HCT116 (cell line): ENCODE results near the gene PCP4. TPM values are rescaled to one million over a fixed set of nuclear protein-coding genes. Genes with fewer than 3 reads are reported as not detected.

Source experiments
- ATAC-seq: fragments of 200-7000 bp; cut with Tn5 transposase; 2 replicates; pipeline ENCODE4 v1.9.1; 2020; ENCODE audit warnings: mild to moderate bottlenecking, moderate library complexity
- Bru-seq: library from RNA; stranded (reverse); fragments of 400-500 nt; gene quantifications from one replicate; lab custom pipeline; 2021; lab: Mats Ljungman, UMichigan
- BruChase-seq, 2 experiments: library from RNA; stranded (reverse); fragments of 400-500 nt; gene quantifications; one replicate each; lab custom pipeline; 2021; lab: Mats Ljungman, UMichigan
- BruUV-seq: library from RNA; stranded (reverse); fragments of 400-500 nt; replicated peaks from 2 replicates; lab custom pipeline; 2021; lab: Mats Ljungman, UMichigan
- CTCF ChIA-PET: fragments of 300-600 bp; sonication (Branson Sonifier 250); formaldehyde crosslinking; loops from one replicate; lab custom pipeline; 2021; ENCODE audit warnings: antibody characterized with exemption; lab: Charles Lee
- POLR2A ChIA-PET: fragments of 300-600, 350-600 bp; sonication (Branson Sonifier 250); formaldehyde crosslinking; loops from one replicate; lab custom pipeline; 2021; ENCODE audit warnings: antibody characterized with exemption; lab: Charles Lee
- RAD21 ChIA-PET, 2 experiments: fragments of 300-600 bp; sonication (Branson Sonifier 250); formaldehyde crosslinking; loops; one replicate each; lab custom pipeline; 2023; ENCODE audit warnings: low total read pairs in 2 of 2; ENCODE audit not compliant: uncharacterized antibody in 2 of 2, unreplicated experiment in 2 of 2, low non-redundant PET in 1 of 2; lab: Charles Lee
- DNase-seq: peaks from one replicate; pipeline ENCODE4 v3.0.0-alpha.2; 2010; ENCODE audit warnings: low read depth, low spot score
- H2AFZ ChIP-seq: fragments of 200-600 bp; shearing (Covaris generic), sonication (generic); 2 replicates; pipeline ENCODE4 v1.6.1; 2017; ENCODE audit warnings: low read depth, mixed run types, mixed read lengths, antibody characterized with exemption, low read length; ENCODE audit not compliant: poor library complexity, severe bottlenecking
- H3K27ac ChIP-seq: 2 replicates; pipeline ENCODE4 v1.5.1; 2012; ENCODE audit warnings: low read depth, low read length
- H3K27me3 ChIP-seq: fragments of 200-600 bp; sonication (generic); 2 replicates; pipeline ENCODE4 v1.6.1; 2016; ENCODE audit warnings: mixed run types, low read length, mixed read lengths; ENCODE audit not compliant: insufficient read depth
- H3K36me3 ChIP-seq, 2 experiments: fragments of 200-500 bp in 1 of 2; fragments of 200-600 bp in 1 of 2; sonication (Bioruptor generic) in 1 of 2; sonication (generic) in 1 of 2; 2 replicates each; pipeline versions ENCODE4 v1.5.1 to v1.6.1; 2014 to 2016; ENCODE audit warnings: low read length in 2 of 2, inconsistent platforms in 1 of 2, mixed read lengths in 1 of 2, mixed run types in 1 of 2; ENCODE audit not compliant: insufficient read depth in 2 of 2, control insufficient read depth in 1 of 2
- H3K4me1 ChIP-seq, 2 experiments: fragments of 200-600 bp in 1 of 2; sonication (generic) in 1 of 2; 2 replicates each; pipeline versions ENCODE4 v1.5.1 to v1.6.1; 2012 to 2017; ENCODE audit warnings: low read length in 2 of 2, inconsistent platforms in 1 of 2, mild to moderate bottlenecking in 1 of 2, mixed read lengths in 1 of 2, mixed run types in 1 of 2, moderate library complexity in 1 of 2; ENCODE audit not compliant: insufficient read depth in 2 of 2, control insufficient read depth in 1 of 2
- H3K4me2 ChIP-seq: fragments of 200-600 bp; sonication (generic); 2 replicates; pipeline ENCODE4 v1.6.1; 2017; ENCODE audit warnings: mixed run types, low read length, mixed read lengths
- H3K4me3 ChIP-seq, 2 experiments: fragments of 200-600 bp in 1 of 2; sonication (generic) in 1 of 2; replicated peaks in 1 of 2; 2 replicates each; pipeline ENCODE4 v1.5.1; 2011 to 2016; ENCODE audit warnings: low read length in 2 of 2, control low read depth in 1 of 2, low read depth in 1 of 2, mild to moderate bottlenecking in 1 of 2, mixed read lengths in 1 of 2, mixed run types in 1 of 2
- H3K79me2 ChIP-seq: fragments of 200-600 bp; sonication (generic); 2 replicates; pipeline ENCODE4 v1.6.1; 2017; ENCODE audit warnings: mild to moderate bottlenecking, mixed run types, low read length, moderate library complexity, mixed read lengths; ENCODE audit not compliant: insufficient read depth
- H3K9ac ChIP-seq: fragments of 200-600 bp; sonication (generic); 2 replicates; pipeline ENCODE4 v1.6.1; 2016; ENCODE audit warnings: low read length, mixed read lengths
- H3K9me2 ChIP-seq: fragments of 200-600 bp; sonication (generic), shearing (Covaris generic); 2 replicates; pipeline ENCODE4 v1.6.1; 2017; ENCODE audit warnings: mixed run types, mild to moderate bottlenecking, moderate library complexity; ENCODE audit not compliant: insufficient read depth
- H3K9me3 ChIP-seq, 2 experiments: fragments of 200-500 bp in 1 of 2; fragments of 200-600 bp in 1 of 2; sonication (Bioruptor generic) in 1 of 2; sonication (generic) in 1 of 2; 2 replicates each; pipeline ENCODE4 v1.6.1; 2014 to 2017; ENCODE audit warnings: low read length in 2 of 2, mixed read lengths in 2 of 2, inconsistent platforms in 1 of 2, low read depth in 1 of 2, mild to moderate bottlenecking in 1 of 2, mixed run types in 1 of 2, moderate library complexity in 1 of 2; ENCODE audit not compliant: control insufficient read depth in 1 of 2, insufficient read depth in 1 of 2
- H4K20me1 ChIP-seq: fragments of 200-600 bp; sonication (generic), shearing (Covaris generic); 2 replicates; pipeline ENCODE4 v1.6.1; 2017; ENCODE audit warnings: mixed run types, mild to moderate bottlenecking, moderate library complexity; ENCODE audit not compliant: insufficient read depth
- CBX3 ChIP-seq: IDR thresholded peaks from 2 replicates; pipeline ENCODE4 v1.6.1; 2012; ENCODE audit warnings: low read depth
- CEBPB ChIP-seq: IDR thresholded peaks from 2 replicates; pipeline ENCODE4 v1.6.1; 2012; ENCODE audit warnings: low read depth
- ELF1 ChIP-seq: IDR thresholded peaks from 2 replicates; pipeline ENCODE4 v1.6.1; 2012; ENCODE audit warnings: low read depth, borderline replicate concordance
- JUND ChIP-seq: IDR thresholded peaks from 2 replicates; pipeline ENCODE4 v1.6.1; 2012
- RAD21 ChIP-seq: IDR thresholded peaks from 2 replicates; pipeline ENCODE4 v1.6.1; 2012; ENCODE audit warnings: low read depth, mild to moderate bottlenecking
- intact Hi-C: fragments of 100-400 bp; cut with micrococcal nuclease; formaldehyde crosslinking; loops from 2 replicates; pipeline ENCODE4 v1.10.0; 2022
- long read RNA-seq: library from polyadenylated mRNA; unstranded; transcript quantifications from one replicate; pipeline ENCODE4 v2.0.0, GENCODE V29; 2021; ENCODE audit not compliant: unreplicated experiment
- polyA plus RNA-seq: library from polyadenylated mRNA; unstranded; fragments of >200 nt; gene quantifications from 2 replicates; pipeline ENCODE4 v1.2.1, GENCODE V29; 2012; ENCODE audit warnings: missing spikeins
- total RNA-seq: library from RNA; stranded (reverse); gene quantifications from one replicate; pipeline ENCODE4 v1.2.1, GENCODE V29; 2021; ENCODE audit not compliant: unreplicated experiment
- TF ChIP-seq, protein P1 (sequence below): IDR thresholded peaks from 2 replicates; pipeline ENCODE4 v1.6.1; 2012
- TF ChIP-seq, protein P2 (sequence below), 3 experiments: fragments of 200-600 bp in 1 of 3; sonication (generic) in 1 of 3; IDR thresholded peaks in 2 of 3; conservative IDR thresholded peaks in 1 of 3; 2 replicates each; pipeline ENCODE4 v1.5.1; 2012 to 2017; ENCODE audit warnings: low read depth in 2 of 3, low read length in 2 of 3, antibody characterized with exemption in 1 of 3, borderline replicate concordance in 1 of 3, control low read depth in 1 of 3, mild to moderate bottlenecking in 1 of 3, mixed read lengths in 1 of 3, mixed run types in 1 of 3, moderate library complexity in 1 of 3; ENCODE audit not compliant: insufficient read depth in 1 of 3
- TF ChIP-seq, protein P3 (sequence below): IDR thresholded peaks from 2 replicates; pipeline ENCODE4 v1.6.1; 2012
- TF ChIP-seq, protein P4 (sequence below): IDR thresholded peaks from 2 replicates; pipeline ENCODE4 v1.6.1; 2012; ENCODE audit warnings: low read depth
- TF ChIP-seq, protein P5 (sequence below): IDR thresholded peaks from 2 replicates; pipeline ENCODE4 v1.6.1; 2011; ENCODE audit warnings: mild to moderate bottlenecking, low read length, moderate library complexity; ENCODE audit not compliant: insufficient replicate concordance; ENCODE audit errors: extremely low read depth

Gene PCP4
- total RNA-seq = not detected
- polyA plus RNA-seq = not detected in 2 replicates
- Bru-seq, nascent RNA = percentile 14 among the genes with signal in this experiment
- percentile 10 among the genes with signal in this experiment for BruChase-seq, experiment 1, labeled RNA remaining after a 6-hour chase
- percentile 13 among the genes with signal in this experiment for BruChase-seq, experiment 2, labeled RNA remaining after a 2-hour chase
- long read RNA-seq = 0 reads

DNA sequence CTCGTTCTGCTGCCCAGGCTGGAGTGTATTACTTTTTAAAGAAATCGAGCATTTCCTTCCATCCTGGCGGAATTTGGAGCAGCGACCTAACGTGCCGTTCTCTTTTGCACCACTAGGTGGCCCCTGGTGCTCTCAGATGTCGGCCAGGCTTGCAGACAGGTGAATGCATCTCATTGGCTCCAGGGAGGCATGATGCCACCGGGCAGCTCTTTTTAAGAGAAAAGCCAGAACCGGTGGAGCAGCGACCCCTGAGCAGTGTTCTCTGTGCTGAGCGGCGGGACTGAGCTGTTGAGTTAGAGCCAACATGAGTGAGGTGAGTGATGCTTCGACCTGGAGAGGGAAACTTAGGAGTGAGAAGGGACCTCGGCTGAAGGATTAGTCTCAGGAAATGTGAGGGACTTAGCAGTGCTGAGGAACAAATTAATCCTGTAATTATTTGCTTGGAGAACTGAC is at the start of gene PCP4:
TSS of gene PCP4 (plus strand) at position 241 of the 453 bp plus-strand sequence. CDS start at position 305, 64 bp downstream.
- no peak within 1 kb of the TSS for H3K9ac ChIP-seq
- no peak within 1 kb of the TSS for H3K4me2 ChIP-seq
- H3K27me3 ChIP-seq = 0 out of 2 replicates have a peak, but pooled peaks cover 4% of the 10 kb centered on the region
- no peaks in the 10 kb centered on the region for H3K9me2 ChIP-seq
- no TSS peak for BruUV-seq
- no peak within 1 kb of the TSS for H3K27ac ChIP-seq
- DNase-seq = peak; percentile 27
- POLR2A ChIA-PET = no interaction called here
- TF ChIP-seq, protein P1, sequence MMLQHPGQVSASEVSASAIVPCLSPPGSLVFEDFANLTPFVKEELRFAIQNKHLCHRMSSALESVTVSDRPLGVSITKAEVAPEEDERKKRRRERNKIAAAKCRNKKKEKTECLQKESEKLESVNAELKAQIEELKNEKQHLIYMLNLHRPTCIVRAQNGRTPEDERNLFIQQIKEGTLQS = no peak
- TF ChIP-seq, protein P2, sequence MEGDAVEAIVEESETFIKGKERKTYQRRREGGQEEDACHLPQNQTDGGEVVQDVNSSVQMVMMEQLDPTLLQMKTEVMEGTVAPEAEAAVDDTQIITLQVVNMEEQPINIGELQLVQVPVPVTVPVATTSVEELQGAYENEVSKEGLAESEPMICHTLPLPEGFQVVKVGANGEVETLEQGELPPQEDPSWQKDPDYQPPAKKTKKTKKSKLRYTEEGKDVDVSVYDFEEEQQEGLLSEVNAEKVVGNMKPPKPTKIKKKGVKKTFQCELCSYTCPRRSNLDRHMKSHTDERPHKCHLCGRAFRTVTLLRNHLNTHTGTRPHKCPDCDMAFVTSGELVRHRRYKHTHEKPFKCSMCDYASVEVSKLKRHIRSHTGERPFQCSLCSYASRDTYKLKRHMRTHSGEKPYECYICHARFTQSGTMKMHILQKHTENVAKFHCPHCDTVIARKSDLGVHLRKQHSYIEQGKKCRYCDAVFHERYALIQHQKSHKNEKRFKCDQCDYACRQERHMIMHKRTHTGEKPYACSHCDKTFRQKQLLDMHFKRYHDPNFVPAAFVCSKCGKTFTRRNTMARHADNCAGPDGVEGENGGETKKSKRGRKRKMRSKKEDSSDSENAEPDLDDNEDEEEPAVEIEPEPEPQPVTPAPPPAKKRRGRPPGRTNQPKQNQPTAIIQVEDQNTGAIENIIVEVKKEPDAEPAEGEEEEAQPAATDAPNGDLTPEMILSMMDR (IDR thresholded peaks at IDR 0.05 in 2 of 3, conservative IDR thresholded peaks at IDR 0.05 in 1 of 3; ENCODE audit: borderline replicate concordance in 1 of 3, insufficient read depth in 1 of 3, low read depth in 2 of 3, low read length in 2 of 3) = peak; percentile 22 to 86 (median 85); a peak in 5 of 6 replicates
- TF ChIP-seq RAD21 = peak; percentile 53
- TF ChIP-seq, all 23 proteins: peak for 2
- Histone ChIP-seq H3K79me2 (no peaks in the 10 kb centered on the region), H3K36me3 (no peaks in the 10 kb centered on the region), H4K20me1 (no peaks in the 10 kb centered on the region), H3K4me1 (no peaks in the 10 kb centered on the region), H2AFZ (no peak within 1 kb of the TSS), H3K4me3 (no peak within 1 kb of the TSS), H3K9me3 (no peaks in the 10 kb centered on the region)
- RAD21 ChIA-PET = no interaction called here
- intact Hi-C loops = loop anchor here (1.0 to 2.0 kb wide), 2 partner anchors 254 to 1202 kb away; no protein-coding TSS in a partner anchor
- CTCF ChIA-PET = no interaction called here
- peak; percentile 81 for ATAC-seq

DNA sequence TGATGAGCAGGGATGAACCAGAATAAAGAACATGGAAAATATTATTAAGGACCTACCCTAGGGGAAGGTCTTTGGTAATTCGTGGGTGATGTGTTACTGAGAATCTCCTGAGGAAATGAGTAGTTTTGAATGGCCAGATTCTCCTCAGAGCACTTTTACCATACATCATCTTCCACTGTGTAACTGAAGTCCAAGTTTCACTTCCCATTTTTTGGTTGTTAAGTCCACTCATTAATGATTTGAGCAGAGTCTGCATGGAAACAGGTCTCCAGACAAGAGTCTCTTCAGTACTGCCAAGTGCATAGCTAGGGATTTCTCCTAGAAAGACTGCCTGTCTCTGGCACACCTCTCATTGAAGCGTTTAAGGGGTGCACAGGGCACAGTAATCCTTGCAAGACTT is 48.7 kb upstream of the PCP4 start:
- Histone ChIP-seq H3K27ac (no peak overlapping the region), H2AFZ (no peak overlapping the region), H3K9me3 (no peaks in the 10 kb centered on the region; a peak in 1 of 4 replicates), H3K36me3 (no peaks in the 10 kb centered on the region), H4K20me1 (no peaks in the 10 kb centered on the region), H3K4me2 (no peak overlapping the region), H3K27me3 (no peaks in the 10 kb centered on the region), H3K79me2 (no peaks in the 10 kb centered on the region), H3K4me1 (no peaks in the 10 kb centered on the region), H3K4me3 (no peak overlapping the region), H3K9ac (no peak overlapping the region), H3K9me2 (no peaks in the 10 kb centered on the region)
- no peak for ATAC-seq
- CTCF ChIA-PET = no interaction called here
- DNase-seq = no peak
- BruUV-seq = no TSS peak
- POLR2A ChIA-PET = no interaction called here
- RAD21 ChIA-PET = no interaction called here
- intact Hi-C loops = no loop called here
- TF ChIP-seq CEBPB (no peak), CBX3 (no peak), ELF1 (no peak), JUND (no peak), RAD21 (no peak)
- TF ChIP-seq, protein P3, sequence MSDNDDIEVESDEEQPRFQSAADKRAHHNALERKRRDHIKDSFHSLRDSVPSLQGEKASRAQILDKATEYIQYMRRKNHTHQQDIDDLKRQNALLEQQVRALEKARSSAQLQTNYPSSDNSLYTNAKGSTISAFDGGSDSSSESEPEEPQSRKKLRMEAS = no peak
- TF ChIP-seq, protein P4, sequence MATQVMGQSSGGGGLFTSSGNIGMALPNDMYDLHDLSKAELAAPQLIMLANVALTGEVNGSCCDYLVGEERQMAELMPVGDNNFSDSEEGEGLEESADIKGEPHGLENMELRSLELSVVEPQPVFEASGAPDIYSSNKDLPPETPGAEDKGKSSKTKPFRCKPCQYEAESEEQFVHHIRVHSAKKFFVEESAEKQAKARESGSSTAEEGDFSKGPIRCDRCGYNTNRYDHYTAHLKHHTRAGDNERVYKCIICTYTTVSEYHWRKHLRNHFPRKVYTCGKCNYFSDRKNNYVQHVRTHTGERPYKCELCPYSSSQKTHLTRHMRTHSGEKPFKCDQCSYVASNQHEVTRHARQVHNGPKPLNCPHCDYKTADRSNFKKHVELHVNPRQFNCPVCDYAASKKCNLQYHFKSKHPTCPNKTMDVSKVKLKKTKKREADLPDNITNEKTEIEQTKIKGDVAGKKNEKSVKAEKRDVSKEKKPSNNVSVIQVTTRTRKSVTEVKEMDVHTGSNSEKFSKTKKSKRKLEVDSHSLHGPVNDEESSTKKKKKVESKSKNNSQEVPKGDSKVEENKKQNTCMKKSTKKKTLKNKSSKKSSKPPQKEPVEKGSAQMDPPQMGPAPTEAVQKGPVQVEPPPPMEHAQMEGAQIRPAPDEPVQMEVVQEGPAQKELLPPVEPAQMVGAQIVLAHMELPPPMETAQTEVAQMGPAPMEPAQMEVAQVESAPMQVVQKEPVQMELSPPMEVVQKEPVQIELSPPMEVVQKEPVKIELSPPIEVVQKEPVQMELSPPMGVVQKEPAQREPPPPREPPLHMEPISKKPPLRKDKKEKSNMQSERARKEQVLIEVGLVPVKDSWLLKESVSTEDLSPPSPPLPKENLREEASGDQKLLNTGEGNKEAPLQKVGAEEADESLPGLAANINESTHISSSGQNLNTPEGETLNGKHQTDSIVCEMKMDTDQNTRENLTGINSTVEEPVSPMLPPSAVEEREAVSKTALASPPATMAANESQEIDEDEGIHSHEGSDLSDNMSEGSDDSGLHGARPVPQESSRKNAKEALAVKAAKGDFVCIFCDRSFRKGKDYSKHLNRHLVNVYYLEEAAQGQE = no peak
- TF ChIP-seq, protein P5, sequence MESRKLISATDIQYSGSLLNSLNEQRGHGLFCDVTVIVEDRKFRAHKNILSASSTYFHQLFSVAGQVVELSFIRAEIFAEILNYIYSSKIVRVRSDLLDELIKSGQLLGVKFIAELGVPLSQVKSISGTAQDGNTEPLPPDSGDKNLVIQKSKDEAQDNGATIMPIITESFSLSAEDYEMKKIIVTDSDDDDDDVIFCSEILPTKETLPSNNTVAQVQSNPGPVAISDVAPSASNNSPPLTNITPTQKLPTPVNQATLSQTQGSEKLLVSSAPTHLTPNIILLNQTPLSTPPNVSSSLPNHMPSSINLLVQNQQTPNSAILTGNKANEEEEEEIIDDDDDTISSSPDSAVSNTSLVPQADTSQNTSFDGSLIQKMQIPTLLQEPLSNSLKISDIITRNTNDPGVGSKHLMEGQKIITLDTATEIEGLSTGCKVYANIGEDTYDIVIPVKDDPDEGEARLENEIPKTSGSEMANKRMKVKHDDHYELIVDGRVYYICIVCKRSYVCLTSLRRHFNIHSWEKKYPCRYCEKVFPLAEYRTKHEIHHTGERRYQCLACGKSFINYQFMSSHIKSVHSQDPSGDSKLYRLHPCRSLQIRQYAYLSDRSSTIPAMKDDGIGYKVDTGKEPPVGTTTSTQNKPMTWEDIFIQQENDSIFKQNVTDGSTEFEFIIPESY = no peak
